ENCODE results near the gene SYCP2. TPM values are rescaled to one million over a fixed set of nuclear protein-coding genes. Genes with fewer than 3 reads are reported as not detected.

SYCP2 gene
- total RNA-seq, 1 donor from 2014 or later, result 6.7 TPM

DNA sequence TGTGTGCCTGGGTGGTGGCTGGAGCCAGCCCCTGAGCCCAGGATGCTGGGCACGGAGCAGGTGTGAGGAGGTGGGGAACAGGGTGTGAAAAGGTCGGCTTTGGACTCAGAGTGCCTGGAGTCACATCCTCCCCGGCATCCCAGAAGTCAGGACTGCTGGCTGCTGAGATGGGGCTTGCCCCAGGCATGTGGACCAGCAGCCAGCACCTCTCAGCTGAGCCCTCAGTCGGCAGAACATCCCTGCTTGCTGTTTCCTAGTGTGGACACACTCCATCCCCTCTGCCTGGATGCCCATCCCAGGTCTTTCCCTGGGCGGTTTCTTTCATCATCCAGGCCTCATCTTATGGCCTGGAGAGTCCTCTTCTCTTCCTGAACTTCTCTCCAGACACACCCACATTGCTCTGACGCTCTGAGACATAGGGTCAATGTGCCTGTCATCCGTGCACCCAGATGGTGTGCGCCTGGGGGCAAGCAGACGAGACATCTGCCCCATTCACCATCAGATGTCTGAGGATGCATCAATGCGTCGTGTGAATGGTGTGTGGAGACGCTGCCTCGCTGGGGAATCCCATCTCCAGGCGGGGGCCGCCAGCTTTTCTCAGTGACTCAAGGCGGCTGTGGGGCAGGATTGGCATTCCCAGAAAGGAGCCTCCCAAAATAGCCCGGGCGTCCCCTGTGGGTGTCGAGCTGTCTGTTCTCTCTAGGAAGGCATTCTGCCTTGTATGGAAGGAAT lies 104.2 kb downstream of the SYCP2 start:
- no peak for DNase-seq (ENCODE audit: low spot score)
- intact Hi-C loops (cut with DNase I), result no loop called here
- ATAC-seq, result no peak

DNA sequence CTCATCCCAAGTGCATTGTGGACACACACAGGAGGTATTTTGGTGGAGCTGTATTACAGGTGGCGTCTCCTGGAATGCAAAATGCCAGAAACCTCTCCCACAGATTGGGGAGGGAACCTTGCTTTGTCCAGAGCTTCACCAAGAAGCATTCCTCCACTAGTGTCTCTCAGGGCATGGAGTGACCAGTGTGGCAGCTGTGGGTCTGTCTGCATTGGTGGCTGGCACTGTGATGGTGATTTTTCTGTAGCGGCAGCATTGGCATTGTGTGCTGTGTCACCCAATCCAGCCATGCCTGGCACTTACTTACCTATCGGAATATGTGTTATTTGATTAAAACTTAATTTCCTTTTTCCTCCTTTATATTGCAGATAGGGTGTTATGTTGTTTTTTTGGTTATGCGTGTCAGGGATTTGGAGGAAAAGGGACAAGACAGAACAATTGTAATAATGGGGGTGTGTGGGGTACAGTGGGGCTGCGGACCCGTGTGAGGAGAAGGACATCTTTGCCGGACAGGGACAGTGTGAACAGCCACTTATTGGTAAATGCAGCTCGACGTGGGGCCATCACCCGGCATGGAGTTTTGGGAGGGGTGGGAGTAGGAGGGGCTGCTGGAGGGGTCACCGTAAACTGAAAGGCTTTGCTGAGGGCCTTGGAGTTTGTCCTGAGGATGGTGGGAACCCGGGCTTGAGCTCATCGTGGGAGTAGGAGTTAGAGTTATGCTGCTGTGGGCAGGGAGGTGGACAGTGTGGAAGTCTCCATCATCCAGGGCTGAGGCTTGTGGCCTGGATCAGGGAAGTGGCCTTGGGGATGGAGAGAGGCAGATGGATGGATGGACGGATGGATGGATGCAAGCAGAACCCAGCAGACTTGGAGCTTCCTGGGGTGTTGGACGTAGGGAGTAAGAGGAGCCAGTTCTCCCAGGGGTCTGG lies 105.0 kb downstream of the SYCP2 start:
- ATAC-seq (no peak), DNase-seq (ENCODE audit: low spot score) (no peak)
- intact Hi-C loops (cut with DNase I), result no loop called here

DNA sequence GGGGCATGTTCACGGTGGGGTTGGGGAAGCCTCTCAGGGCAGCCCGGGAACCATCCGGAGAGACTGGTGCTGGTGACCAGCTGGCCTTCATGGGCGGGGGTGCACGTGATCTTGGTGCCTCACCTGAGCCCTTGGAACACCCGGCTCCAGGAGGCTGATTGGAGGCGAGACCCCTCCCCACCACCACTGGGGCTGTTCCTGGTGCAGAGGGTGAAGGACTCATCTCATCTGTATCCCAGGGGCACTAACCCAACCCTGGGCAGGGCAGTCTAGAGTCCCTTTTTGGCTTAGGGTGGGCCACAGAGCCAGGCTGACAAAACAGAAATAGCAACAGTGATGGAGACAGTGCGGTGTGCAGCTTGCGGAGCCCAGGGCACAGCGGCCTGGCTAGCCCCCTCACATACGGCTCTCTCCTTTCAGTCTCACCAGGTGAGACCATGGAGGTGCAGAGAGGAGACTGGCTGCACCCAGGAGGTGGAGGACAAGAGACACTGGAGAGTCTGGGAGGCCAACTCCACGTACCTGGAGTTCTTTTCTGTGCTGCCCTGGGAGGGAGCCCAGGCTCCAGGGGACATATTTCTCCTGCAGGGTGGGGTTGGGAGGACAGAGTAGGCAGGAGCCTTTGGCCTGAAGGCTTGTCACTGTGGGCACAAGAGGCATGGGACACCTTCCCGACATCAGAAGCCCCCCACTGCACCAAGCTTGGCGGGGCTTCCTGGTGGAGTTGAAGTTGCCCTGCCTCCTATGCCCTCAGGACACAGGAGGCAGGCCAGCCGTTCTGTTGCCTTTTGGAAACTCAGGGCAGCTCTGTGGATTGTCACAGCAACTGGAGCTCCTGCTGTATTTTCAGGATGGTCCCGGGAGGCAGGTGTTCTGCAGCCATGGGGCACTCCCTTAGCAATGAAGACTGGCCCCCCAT lies 106.0 kb downstream of the SYCP2 start:
- ATAC-seq (no peak), DNase-seq (ENCODE audit: low spot score) (no peak)
- intact Hi-C loops (cut with DNase I), result no loop called here

DNA sequence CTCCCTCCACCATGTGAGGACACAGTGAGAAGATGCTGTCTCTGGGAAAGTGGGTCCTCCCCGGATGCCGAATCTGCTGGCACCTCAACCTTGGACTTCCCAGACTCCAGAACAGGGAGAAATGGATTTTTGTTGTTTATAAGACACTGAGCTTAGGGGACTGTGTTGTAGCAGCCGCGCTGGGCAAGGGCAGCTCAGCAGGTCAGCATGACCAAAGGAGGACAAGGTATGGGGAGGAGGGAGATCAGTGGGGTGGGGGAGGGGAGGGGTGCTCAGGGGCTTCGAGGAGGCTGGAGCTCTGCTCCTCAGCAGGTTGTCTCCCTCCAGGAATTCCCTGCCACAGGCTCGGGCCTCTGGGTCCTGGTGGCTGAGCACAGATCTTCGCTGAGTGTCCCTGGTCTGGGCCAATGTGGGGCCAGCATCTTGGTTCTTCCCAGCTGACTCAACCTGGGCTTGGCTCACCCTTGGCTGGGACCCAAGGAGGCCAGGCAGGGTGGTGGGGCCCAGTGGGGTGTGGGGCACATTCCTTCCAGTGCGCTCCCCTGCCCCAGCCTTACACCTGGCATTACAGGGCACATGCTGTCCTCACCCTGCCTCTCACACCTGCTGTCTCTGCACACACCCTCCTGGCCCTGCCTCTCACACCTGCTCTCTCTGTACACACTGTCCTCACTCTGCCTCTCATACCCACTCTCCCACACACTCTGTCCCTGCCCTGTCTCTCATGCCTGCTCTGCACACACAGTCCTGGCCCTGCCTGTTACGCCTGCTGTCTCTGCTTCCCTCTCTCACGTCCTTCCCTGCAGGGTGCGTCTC lies 107.3 kb downstream of the SYCP2 start:
- ATAC-seq (no peak), DNase-seq (ENCODE audit: low spot score) (no peak)
- intact Hi-C loops (cut with DNase I), result no loop called here

DNA sequence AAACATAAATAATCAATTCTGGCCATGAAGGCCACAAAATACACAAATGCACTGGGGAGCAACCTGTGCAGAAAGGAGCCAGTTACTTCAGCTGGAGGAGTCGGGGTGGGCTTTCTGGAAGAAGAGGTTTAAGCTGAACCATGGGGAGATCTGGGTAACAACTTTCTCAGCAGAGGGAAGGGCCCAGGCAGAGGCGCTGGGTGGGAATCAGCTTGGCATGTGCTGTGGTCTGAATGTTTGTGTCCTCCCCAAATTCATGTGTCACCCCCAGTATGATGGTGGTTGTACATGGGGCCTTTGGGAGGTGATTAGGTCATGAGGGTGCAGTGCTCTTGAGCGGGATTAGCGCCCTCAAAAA lies 107.9 kb downstream of the SYCP2 start:
- intact Hi-C loops (cut with DNase I), result no loop called here
- ATAC-seq (no peak), DNase-seq (ENCODE audit: low spot score) (no peak)

DNA sequence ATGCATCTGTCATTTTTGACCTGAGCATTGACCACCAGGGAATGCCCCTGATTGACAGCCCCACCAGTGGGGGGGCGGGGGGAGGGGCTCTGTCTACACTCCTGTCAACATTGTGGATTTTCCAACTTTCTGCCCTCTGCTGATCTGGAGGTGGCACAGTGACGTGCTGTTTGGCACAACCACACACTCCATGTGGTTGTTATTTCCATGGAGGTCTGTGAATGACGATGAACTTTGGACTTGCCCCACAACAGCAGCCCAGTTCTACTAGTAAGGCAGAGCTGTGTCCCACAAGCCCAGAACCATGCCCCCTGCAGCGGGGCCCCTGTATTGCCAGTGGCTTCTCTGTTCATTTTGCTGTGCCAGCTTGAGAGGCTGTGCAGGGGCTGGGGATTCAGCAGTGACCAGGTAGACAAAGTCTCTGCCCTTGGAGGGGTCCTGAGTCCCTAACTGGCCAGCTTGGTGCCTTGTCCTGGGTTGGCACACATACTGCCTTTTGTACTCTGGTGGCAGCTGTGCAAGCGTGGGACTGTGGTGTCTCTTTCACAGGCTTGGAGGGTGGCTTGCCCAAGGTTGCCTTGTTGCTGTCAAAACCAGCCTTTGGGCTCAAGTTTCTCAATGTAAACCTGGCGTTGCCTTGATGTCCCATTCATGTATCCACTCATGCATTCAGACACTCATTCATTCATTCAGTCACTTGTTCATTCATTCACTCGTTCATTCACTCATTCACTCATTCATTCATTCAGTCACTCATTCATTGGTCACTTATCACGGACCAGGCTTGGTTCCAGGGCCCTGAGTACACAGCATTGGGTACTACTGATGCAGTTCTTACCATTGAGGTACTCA lies 108.5 kb downstream of the SYCP2 start:
- intact Hi-C loops (cut with DNase I), result no loop called here

DNA sequence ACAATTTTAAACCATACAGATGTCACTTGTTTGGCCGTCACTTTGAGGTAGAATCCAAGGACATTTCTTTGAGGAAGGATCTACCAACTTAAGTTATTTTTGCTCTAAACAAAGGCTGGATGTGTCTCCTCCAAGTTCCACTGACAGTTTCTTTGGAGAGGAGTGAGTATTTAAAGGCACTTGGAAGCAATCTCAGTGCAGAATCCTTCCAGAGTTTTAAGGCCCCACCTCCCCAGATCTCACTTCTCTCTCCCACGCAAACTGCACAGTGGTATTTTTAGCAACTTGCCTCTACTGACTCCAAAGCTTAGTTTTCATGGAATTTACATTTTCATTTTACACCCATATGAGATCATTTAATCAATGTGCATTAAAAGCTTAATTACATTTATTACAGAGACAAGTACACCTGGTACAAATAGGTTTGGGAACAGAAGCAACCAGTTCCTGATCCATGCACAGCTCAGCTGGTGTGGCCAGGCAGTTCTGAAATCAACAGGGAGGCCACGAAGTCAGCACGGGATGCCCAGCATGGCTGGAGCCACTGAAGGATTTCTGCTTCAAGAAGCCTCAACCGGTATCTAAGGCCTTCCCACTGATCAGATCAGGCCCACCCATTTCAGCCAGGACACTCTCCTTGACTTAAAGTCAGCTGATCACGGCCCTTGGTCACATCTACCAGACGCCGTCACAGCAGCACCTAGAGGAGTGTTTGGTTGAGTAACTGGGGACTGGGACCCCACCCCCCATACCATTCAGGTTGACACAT lies 109.8 kb downstream of the SYCP2 start:
- intact Hi-C loops (cut with DNase I), result no loop called here
- no peak for ATAC-seq
- no peak for DNase-seq (ENCODE audit: low spot score)

More for the DNA sequence above, 108.5 kb downstream of the SYCP2 start:
- no peak for ATAC-seq
- no peak for DNase-seq (ENCODE audit: low spot score)

DNA sequence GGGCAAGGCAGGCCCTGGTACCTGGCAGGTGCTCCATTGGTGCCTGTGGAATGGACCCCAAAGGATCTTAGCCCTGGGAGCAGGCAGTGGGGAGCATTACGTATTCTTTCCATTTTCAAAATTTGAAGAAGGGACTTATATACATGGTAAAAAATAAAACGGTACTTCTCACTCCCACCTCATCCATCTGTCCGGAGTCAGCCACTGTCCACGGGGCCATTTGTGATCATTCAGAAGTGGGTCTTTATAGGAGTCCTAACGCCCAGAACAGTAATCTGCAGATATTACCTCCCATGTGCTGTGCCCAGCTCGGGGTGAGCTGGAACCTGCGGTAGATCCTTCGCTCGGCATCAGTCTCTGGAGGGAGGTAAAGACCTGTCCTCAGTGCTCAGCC lies 110.4 kb downstream of the SYCP2 start:
- no peak for ATAC-seq

DNA sequence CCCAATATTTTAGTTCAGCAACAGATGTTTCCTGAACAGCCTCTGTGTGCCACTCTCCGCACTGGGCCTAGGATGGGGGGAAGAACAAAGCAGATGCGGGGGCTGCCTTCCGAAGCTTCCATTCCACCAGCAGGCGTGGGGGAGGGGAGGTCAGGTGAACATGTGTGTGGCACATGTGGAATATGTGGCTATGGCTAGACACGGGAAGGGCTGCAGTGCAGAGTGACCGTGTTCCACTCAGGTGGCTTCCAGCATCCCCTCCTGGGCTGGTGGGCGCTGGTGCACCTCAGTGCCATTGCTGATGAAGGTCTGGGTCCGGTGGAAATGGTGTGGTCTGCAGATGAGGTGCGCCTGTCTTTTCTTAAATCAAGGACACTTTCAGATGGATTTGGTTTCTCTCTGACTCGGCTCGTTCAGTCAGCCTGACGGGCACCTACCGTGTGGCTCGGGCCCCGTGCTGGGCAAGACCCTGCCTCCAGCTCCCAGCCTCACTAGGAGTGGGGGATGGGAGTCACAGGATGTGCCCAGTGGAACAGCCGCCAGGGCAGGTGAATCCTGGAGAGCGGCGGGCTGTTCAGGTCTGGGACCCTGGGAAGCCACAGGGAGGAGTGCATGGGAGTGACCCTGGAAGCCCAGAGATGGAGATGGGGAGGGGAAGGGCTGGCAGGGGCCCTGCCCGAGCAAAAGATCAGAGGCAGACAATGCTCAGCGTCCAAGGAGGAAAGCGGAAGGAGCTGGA lies 111.0 kb downstream of the SYCP2 start:
- intact Hi-C loops (cut with DNase I), result no loop called here
- ATAC-seq, result no peak
- no peak for DNase-seq (ENCODE audit: low spot score)

More for the DNA sequence above, 110.4 kb downstream of the SYCP2 start:
- no peak for DNase-seq (ENCODE audit: low spot score)
- intact Hi-C loops (cut with DNase I), result no loop called here

DNA sequence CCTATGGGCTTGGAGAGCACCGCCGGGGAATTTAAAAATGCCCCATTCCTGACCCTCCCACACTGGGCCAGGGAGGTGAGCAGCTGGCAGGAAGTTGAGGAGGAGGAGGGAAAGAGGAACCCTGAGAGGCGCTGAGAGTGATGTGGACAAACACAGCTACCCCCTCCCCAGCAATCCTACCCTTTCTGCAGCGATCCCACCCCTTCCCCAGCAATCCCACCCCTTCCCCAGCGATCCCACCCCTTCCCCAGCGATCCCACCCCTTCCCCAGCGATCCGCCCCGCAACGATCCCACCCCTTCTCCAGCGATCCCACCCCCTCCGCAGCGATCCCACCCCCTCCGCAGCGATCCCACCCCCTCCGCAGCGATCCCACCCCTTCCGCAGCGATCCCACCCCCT lies 111.6 kb downstream of the SYCP2 start:
- ATAC-seq, result no peak
- DNase-seq (ENCODE audit: low spot score), result no peak

DNA sequence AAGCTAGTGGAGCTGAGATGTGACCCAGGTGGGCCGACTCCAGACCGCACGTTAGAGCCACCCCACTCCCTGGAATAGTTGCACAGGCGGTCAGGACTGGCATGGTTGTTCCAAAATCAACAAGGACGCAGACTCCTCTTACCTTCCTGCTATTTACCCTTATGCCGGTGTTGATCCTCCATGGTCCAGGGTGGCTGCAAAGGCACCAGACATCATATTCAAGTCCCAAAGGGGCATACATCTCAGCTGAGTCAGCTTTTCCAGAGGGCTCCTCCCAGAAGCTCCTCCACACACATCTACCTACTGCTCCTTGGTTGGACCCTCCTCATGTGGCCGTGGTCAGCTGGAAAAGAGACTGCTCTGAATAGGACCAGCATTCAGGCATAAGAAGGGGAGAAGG lies 112.2 kb downstream of the SYCP2 start:
- intact Hi-C loops (cut with DNase I), result no loop called here
- ATAC-seq (no peak), DNase-seq (ENCODE audit: low spot score) (no peak)

More for the DNA sequence above, 111.6 kb downstream of the SYCP2 start:
- intact Hi-C loops (cut with DNase I), result no loop called here

DNA sequence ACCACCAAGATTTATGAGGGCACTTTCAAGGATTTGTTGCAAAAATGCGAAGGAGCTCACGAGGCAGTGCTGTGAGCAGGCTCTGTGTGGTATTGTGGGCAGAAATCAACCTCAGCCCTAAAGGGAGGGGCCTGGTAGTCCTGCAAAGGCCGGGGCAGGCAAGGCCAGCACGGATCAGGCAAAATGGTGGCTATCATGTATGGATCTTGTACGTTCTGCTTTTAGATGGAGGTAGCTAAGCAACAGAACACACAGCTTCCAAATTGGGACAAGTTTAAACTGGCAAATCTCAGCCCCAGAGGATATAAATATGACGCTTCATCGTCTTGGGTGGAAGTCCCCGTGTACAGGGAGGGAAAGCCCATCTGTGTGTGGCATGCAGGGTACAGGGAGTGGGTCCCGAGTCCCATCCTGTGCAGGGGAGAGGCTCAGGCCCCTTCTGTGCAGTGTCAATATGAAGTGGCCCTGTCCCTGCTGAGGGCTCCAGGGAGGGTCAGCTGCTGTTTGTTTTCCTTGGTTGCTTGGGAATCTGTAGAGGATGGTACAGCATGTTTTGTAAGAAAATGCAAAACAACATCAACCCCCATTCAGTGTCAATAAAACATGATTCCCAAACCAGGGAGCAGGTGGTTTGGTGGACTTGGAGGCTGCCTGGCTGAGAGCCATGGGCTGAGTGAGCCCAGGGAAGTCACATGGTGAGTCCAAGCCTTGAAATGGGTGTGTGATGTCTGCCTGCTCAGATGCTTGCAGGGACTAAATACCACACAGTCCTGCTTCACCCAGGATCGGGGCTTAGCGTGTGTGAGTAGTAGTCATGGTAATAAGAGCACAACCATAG lies 113.0 kb downstream of the SYCP2 start:
- intact Hi-C loops (cut with DNase I), result no loop called here
- ATAC-seq (peak; percentile 91), DNase-seq (ENCODE audit: low spot score) (no peak)

DNA sequence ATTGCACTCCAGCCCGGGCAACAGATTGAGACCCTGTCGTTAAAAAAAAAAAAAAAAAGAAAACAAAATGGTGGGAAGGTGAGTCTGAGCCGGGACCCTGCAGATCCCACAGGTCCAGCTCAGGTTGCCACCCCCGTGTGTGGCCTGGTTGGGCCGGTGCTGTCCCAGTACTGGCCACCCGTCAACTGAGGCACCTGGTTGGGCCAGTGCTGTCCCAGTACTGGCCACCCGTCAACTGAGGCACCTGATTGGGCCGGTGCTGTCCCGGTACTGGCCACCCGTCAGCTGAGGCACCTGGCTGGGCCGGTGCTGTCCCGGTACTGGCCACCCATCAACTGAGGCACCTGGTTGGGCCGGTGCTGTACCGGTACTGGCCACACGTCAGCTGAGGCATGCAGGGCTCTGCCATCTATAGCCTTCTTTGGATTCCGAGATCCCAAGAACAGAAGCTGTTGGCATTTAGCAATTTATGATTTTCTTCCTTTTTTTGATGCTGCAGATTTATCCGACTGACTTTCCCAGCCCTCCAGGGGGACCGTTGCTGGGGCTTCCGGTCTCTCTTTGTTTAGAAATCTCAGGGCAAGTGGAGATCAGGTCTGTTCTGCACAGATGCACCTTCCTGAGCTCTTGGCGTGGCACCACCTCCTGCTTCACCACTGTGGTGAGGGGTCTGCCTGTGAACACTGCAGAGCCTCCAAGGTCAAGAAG lies 113.8 kb downstream of the SYCP2 start:
- intact Hi-C loops (cut with DNase I), result no loop called here
- ATAC-seq (peak; percentile 20), DNase-seq (ENCODE audit: low spot score) (no peak)

DNA sequence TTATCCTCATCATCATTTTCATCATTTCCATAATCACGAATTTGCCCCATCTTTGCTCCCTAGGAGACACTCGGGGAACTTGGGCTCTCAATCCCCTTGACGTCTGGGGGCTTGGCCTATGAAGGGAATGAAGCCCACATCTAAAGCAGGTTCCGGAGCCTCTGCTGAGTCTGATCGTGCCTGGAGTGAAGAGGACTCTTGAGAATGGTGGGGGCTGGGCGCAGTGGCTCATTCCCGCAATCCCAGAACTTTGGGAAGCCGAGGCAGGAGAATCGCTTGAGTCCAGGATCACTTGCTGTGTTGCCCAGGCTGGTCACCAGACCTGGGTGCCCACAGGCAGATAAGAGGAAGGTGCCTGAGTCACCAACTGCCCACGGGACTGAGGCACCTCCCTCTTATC lies 114.5 kb downstream of the SYCP2 start:
- DNase-seq (ENCODE audit: low spot score), result no peak
- intact Hi-C loops (cut with DNase I), result no loop called here
- ATAC-seq, result no peak

Data from sciatic nerve (tissue), 2 donors.